NCI-H82 treated with DMSO at 0.1 percent for 48 hours (cell line): ENCODE measurements around the gene ITGB3.
A peak's percentile ranks its signal among the peaks of the same experiment; 100 is the strongest.

Experiments
- DNase-seq: peaks from one replicate; lab custom pipeline; 2025; ENCODE audit not compliant: unreplicated experiment; lab: John Stamatoyannopoulos, UW

The ITGB3 gene

GRCh38 chr17:47295874-47296255 lies 42.2 kb downstream of the ITGB3 start:
- DNase-seq: no peak

- no peak for DNase-seq
Observed at GRCh38 chr17:47297661-47298400, 44.2 kb downstream of the ITGB3 start.

- no peak for DNase-seq
Observed at GRCh38 chr17:47298712-47299111, 45.1 kb downstream of the ITGB3 start.

GRCh38 chr17:47299239-47299910 lies 45.7 kb downstream of the ITGB3 start:
- DNase-seq: no peak

GRCh38 chr17:47300718-47301117 lies 47.1 kb downstream of the ITGB3 start:
- DNase-seq: no peak

GRCh38 chr17:47301161-47301560 lies 47.5 kb downstream of the ITGB3 start:
- no peak for DNase-seq

GRCh38 chr17:47301831-47302230 lies 48.2 kb downstream of the ITGB3 start:
- DNase-seq: no peak

GRCh38 chr17:47304186-47304585 lies 50.6 kb downstream of the ITGB3 start:
- DNase-seq: no peak

- no peak for DNase-seq
Observed at GRCh38 chr17:47305302-47305923, 51.8 kb downstream of the ITGB3 start.

GRCh38 chr17:47310186-47310733 lies 56.6 kb downstream of the ITGB3 start:
- no peak for DNase-seq

GRCh38 chr17:47311420-47311819 lies 57.8 kb downstream of the ITGB3 start:
- no peak for DNase-seq

GRCh38 chr17:47315451-47316266 lies 62.0 kb downstream of the ITGB3 start:
- DNase-seq: peak; percentile 58

GRCh38 chr17:47316311-47316710 lies 62.7 kb downstream of the ITGB3 start:
- no peak for DNase-seq

- no peak for DNase-seq
Observed at GRCh38 chr17:47317119-47317518, 63.5 kb downstream of the ITGB3 start.

- DNase-seq: no peak
Observed at GRCh38 chr17:47318197-47318918, 64.7 kb downstream of the ITGB3 start.

- no peak for DNase-seq
Observed at GRCh38 chr17:47320879-47321502, 67.4 kb downstream of the ITGB3 start.

- peak; percentile 77 for DNase-seq
Observed at GRCh38 chr17:47323382-47324223, 70.0 kb downstream of the ITGB3 start, which contains the start of gene EFCAB13. EFCAB13 (plus strand) TSS chr17:47323955; CDS start chr17:47328354, 4,399 bp downstream.

GRCh38 chr17:47324224-47325020 lies 70.8 kb downstream of the ITGB3 start:
- DNase-seq: no peak
